Activated CD8-positive, alpha-beta T cell treated with anti-CD3 and anti-CD28 coated beads for 36 hours (primary cell): ENCODE measurements around the gene YAE1. TPM values are rescaled to one million over a fixed set of nuclear protein-coding genes. Genes with fewer than 3 reads are reported as not detected.

Experiments used
- ATAC-seq: fragments of 200-7000 bp; cut with Tn5 transposase; one replicate; pipeline ENCODE4 v1.10.0; 2021; ENCODE audit warnings: mild to moderate bottlenecking, moderate library complexity
- CTCF ChIA-PET: fragments of 350-600 bp; sonication (Branson Sonifier 250); formaldehyde crosslinking; loops from one replicate; lab custom pipeline; 2021; ENCODE audit warnings: antibody characterized with exemption; lab: Charles Lee
- POLR2A ChIA-PET: fragments of 350-600 bp; sonication (Branson Sonifier 250); formaldehyde crosslinking; loops from one replicate; lab custom pipeline; 2021; ENCODE audit warnings: antibody characterized with exemption; lab: Charles Lee
- DNase-seq: peaks from one replicate; pipeline ENCODE4 v3.0.0-alpha.2; 2020
- H3K27ac Mint-ChIP-seq: one replicate; pipeline ENCODE4 v1.8.0; 2021; ENCODE audit warnings: mild to moderate bottlenecking, mixed read lengths
- H3K27me3 Mint-ChIP-seq: one replicate; pipeline ENCODE4 v1.8.0; 2021; ENCODE audit warnings: mixed read lengths
- H3K36me3 Mint-ChIP-seq: one replicate; pipeline ENCODE4 v1.8.0; 2021; ENCODE audit warnings: low read depth, mixed read lengths
- H3K4me1 Mint-ChIP-seq: one replicate; pipeline ENCODE4 v1.8.0; 2021; ENCODE audit warnings: low read depth, mixed read lengths
- H3K4me3 Mint-ChIP-seq: one replicate; pipeline ENCODE4 v1.8.0; 2021; ENCODE audit warnings: mild to moderate bottlenecking, moderate library complexity, mixed read lengths
- H3K9me3 Mint-ChIP-seq: one replicate; pipeline ENCODE4 v1.8.0; 2021; ENCODE audit warnings: mixed read lengths
- intact Hi-C: fragments of 100-400 bp; cut with micrococcal nuclease; formaldehyde crosslinking; loops from one replicate; pipeline ENCODE4 v1.10.0; 2022
- total RNA-seq, 2 experiments: library from RNA; stranded (reverse); gene quantifications; one replicate each; pipeline ENCODE4 v1.2.3, GENCODE V29; 2021
- TF ChIP-seq, protein P1 (sequence below): fragments of 200-600 bp; IDR thresholded peaks from one replicate; pipeline ENCODE4 v1.8.0; 2022; ENCODE audit warnings: antibody characterized with exemption, mild to moderate bottlenecking

Gene YAE1
- total RNA-seq, 2 experiments from 2014 or later, result 9.6 to 10.9 TPM

DNA sequence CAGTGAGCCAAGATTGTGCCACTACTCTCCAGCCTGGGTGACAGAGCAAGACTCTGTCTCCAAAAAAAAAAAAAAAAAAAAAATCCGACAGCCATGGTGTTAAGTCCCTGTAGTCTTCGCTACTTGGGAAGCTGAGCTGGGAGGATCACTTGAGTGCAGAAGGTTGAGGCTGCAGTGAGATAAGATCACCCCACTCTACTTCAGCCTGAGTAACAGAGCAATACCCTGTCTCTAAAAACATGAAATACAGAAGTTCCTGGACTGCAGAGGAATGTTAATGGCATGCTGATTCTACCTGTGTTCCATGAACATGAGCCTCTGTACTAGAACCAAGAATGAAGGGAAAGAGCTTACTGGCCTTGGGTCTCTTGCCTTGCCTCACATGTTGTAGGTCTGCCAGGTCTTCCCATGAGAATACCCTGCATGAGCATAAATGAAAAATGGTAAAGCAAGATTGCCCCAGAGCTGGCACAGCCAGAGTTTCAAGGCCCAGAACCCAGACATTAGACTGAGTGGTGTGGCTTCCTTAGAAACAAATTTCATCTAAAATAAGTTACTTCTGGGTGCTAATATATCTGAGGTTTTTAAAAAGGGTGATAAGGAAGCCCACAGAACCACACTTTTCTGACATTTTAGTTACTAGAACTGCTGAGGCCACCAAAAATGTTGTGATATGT is 8.6 kb downstream of the YAE1 start:
- H3K9me3 Mint-ChIP-seq, result no peaks in the 10 kb centered on the region
- H3K4me3 Mint-ChIP-seq, result no peak overlapping the region
- H3K36me3 Mint-ChIP-seq, result peaks cover 6% of the 10 kb centered on the region

DNA sequence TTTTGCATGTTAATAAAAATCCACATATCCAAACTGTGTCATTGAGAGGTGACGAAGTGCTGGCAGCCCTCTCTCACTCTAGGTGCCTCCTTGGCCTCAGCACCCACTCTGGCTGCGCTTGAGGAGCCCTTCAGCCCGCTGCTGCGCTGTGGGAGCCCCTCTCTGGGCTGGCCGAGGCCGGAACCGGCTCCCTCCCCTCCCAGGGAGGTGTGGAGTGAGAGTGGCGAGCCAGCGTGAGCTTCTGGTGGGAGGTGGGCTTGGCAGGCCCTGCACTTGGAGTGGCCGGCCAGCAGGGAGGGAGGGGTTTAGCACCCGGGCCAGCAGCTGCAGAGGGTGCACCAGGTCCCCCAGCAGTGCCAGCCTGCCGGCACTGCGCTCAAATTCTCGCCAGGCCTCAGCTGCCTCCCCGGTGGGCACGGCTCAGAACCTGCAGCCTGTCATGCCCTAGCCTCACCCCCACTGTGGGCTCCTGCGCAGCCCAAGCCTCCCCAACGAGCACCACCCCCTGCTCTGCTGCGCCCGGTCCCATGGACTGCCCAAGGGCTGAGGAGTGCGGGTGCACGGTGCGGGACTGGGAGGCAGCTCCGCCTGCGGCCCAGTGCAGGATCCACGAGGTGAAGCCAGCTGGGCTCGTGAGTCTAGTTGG is 11.1 kb downstream of the YAE1 start:
- Mint-ChIP-seq H3K36me3 (peaks cover 3% of the 10 kb centered on the region), H3K27ac (no peak overlapping the region), H3K4me1 (peaks cover 11% of the 10 kb centered on the region), H3K27me3 (no peaks in the 10 kb centered on the region), H3K9me3 (no peaks in the 10 kb centered on the region), H3K4me3 (no peak overlapping the region)
- no peak for ATAC-seq
- TF ChIP-seq, protein P1, sequence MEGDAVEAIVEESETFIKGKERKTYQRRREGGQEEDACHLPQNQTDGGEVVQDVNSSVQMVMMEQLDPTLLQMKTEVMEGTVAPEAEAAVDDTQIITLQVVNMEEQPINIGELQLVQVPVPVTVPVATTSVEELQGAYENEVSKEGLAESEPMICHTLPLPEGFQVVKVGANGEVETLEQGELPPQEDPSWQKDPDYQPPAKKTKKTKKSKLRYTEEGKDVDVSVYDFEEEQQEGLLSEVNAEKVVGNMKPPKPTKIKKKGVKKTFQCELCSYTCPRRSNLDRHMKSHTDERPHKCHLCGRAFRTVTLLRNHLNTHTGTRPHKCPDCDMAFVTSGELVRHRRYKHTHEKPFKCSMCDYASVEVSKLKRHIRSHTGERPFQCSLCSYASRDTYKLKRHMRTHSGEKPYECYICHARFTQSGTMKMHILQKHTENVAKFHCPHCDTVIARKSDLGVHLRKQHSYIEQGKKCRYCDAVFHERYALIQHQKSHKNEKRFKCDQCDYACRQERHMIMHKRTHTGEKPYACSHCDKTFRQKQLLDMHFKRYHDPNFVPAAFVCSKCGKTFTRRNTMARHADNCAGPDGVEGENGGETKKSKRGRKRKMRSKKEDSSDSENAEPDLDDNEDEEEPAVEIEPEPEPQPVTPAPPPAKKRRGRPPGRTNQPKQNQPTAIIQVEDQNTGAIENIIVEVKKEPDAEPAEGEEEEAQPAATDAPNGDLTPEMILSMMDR, result no peak
- ChIA-PET POLR2A (no interaction called here), CTCF (interaction anchor here (0.8 to 11.4 kb wide), 5 partner anchors 12 to 168 kb away, joined by 4 to 364 read pairs (median 59); partner anchors contain the start of gene RALA)
- intact Hi-C loops, result no loop called here
- DNase-seq, result no peak

More for the DNA sequence above, 8.6 kb downstream of the YAE1 start:
- H3K27ac Mint-ChIP-seq, result peak overlapping the region; percentile 35
- ChIA-PET CTCF (interaction anchor here (11.4 kb wide), 1 partner anchor 171 kb away, joined by 364 read pairs; no protein-coding TSS in a partner anchor), POLR2A (no interaction called here)
- no peaks in the 10 kb centered on the region for H3K27me3 Mint-ChIP-seq
- peaks cover 7% of the 10 kb centered on the region for H3K4me1 Mint-ChIP-seq
- intact Hi-C loops, result no loop called here
- no peak for ATAC-seq
- TF ChIP-seq, protein P1, result no peak
- no peak for DNase-seq

DNA sequence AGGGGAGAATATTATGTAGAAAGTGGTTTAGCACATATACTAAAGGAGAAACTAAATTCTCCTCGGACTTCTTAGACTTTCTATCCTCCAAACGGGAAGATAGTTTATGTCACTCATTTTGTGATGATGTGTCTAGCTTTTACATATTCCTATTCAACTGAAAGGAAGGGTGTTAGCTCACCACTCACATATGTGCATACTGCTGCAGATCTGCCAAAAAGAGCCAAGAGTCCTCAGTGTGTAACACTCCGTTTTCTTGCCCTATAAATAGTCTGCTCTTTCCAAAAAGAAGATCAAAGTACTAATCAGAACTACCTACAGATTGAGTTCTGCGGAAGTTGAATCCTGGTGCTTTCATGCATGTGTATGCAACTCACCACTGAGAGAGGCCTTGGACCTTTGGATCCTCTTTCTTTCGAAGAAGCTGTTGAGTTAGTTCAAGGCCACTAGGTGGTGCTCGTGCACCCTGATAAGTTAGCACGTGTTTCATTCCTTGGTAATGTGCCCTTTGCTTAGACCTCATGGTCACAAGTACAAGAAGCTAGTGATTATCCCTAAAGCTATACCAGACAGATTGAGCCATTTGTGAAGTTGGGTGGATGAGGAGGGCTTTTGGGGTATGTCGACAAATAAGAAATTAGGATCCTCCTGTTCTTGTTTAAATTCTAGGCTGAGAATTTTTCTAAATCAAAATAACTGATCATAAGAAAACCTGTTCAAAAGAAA is 14.1 kb downstream of the YAE1 start:
- POLR2A ChIA-PET, result interaction anchor here (0.7 to 1.8 kb wide), 9 partner anchors 9 to 175 kb away, joined by 3 to 6 read pairs (median 4); no protein-coding TSS in a partner anchor
- no peak overlapping the region for H3K4me3 Mint-ChIP-seq
- CTCF ChIA-PET, result interaction anchor here (0.6 to 11.4 kb wide), 66 partner anchors 9 to 554 kb away, joined by 3 to 364 read pairs (median 4); partner anchors contain the start of genes RALA and YAE1
- ATAC-seq, result peak; percentile 95
- intact Hi-C loops, result loop anchor here (2.0 kb wide), 1 partner anchor 164 kb away; no protein-coding TSS in a partner anchor
- no peaks in the 10 kb centered on the region for H3K9me3 Mint-ChIP-seq
- TF ChIP-seq, protein P1, result peak; percentile 83
- H3K27ac Mint-ChIP-seq, result peak overlapping the region; percentile 73
- H3K36me3 Mint-ChIP-seq, result no peaks in the 10 kb centered on the region
- peak; percentile 87 for DNase-seq
- no peaks in the 10 kb centered on the region for H3K27me3 Mint-ChIP-seq
- H3K4me1 Mint-ChIP-seq, result peaks cover 15% of the 10 kb centered on the region

DNA sequence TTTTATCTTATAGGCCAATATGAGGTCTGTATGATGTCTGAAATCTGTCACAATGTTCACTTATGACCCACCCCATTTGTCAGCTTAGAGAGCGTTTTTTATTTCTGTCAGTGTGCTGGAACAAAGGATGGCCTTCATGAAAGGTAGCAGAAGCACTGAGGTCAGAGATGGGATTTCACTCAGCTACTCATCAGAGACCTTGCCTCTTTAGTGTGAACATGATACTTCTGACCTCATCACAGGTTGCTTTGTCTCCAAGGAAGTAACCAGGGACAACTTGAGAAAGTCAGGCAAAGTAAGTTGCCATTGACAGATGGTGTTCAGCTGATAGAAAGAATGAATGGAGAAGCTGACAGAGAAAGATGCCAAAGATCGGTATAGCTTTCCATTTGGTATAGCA is 16.3 kb downstream of the YAE1 start:
- H3K9me3 Mint-ChIP-seq, result no peaks in the 10 kb centered on the region
- H3K27ac Mint-ChIP-seq, result no peak overlapping the region
- TF ChIP-seq, protein P1, result no peak
- DNase-seq, result no peak
- CTCF ChIA-PET, result interaction anchor here (0.6 to 11.4 kb wide), 8 partner anchors 11 to 314 kb away, joined by 3 to 364 read pairs (median 12); partner anchors contain the start of gene RALA
- H3K4me1 Mint-ChIP-seq, result peaks cover 22% of the 10 kb centered on the region
- no peak overlapping the region for H3K4me3 Mint-ChIP-seq
- intact Hi-C loops, result no loop called here
- POLR2A ChIA-PET, result no interaction called here
- H3K27me3 Mint-ChIP-seq, result no peaks in the 10 kb centered on the region
- no peak for ATAC-seq
- H3K36me3 Mint-ChIP-seq, result no peaks in the 10 kb centered on the region
